Esophagus muscularis mucosa (tissue), 3 donors: ENCODE data around the gene DAG1.

Experiments used
- CTCF ChIP-seq, 3 experiments: fragments of 200-600 bp in 2 of 3; fragments of 450-650 bp in 1 of 3; sonication (generic) in 2 of 3; IDR thresholded peaks; one replicate each; pipeline ENCODE4 v1.5.1; 2017 to 2019; ENCODE audit warnings: antibody characterized with exemption in 3 of 3, mild to moderate bottlenecking in 2 of 3, moderate library complexity in 1 of 3
- POLR2A ChIP-seq: fragments of 450-650 bp; IDR thresholded peaks from one replicate; pipeline ENCODE4 v1.6.1; 2017; ENCODE audit warnings: antibody characterized with exemption, moderate library complexity, mild to moderate bottlenecking, low read depth

- TF ChIP-seq CTCF (IDR thresholded peaks at IDR 0.05), result no peak
- TF ChIP-seq POLR2A, result no peak
Observed at GRCh38 chr3:49434731-49435130, 35.3 kb upstream of the DAG1 start.
